GM12878 (cell line): ENCODE results near the gene TBC1D9B.

Experiments
- CBX5 ChIP-seq: sonication (generic); IDR thresholded peaks from 2 replicates; pipeline ENCODE4 v1.6.1; 2016; ENCODE audit warnings: low read depth, moderate library complexity, mild to moderate bottlenecking, inconsistent platforms
- ETV6 ChIP-seq, 2 experiments: fragments of 450-650 bp in 1 of 2; IDR thresholded peaks in 1 of 2; conservative IDR thresholded peaks in 1 of 2; 2 replicates each; pipeline ENCODE4 v1.6.1; 2014; ENCODE audit warnings: antibody characterized with exemption in 1 of 2, borderline replicate concordance in 1 of 2, low read depth in 1 of 2, mild to moderate bottlenecking in 1 of 2, moderate library complexity in 1 of 2
- FOXM1 ChIP-seq: IDR thresholded peaks from 2 replicates; pipeline ENCODE4 v1.6.1; 2012; ENCODE audit warnings: low read depth, mild to moderate bottlenecking, inconsistent platforms, low read length, moderate library complexity
- POLR2A ChIP-seq: IDR thresholded peaks from 2 replicates; pipeline ENCODE4 v1.6.1; 2011; ENCODE audit warnings: low read depth, mild to moderate bottlenecking, low read length
- TAF1 ChIP-seq: IDR thresholded peaks from 2 replicates; pipeline ENCODE4 v1.6.1; 2011; ENCODE audit warnings: mild to moderate bottlenecking, low read depth, low read length, borderline replicate concordance
- TF ChIP-seq, protein P1 (sequence below), 3 experiments: IDR thresholded peaks in 2 of 3; conservative IDR thresholded peaks in 1 of 3; 2 replicates each; pipeline ENCODE4 v1.5.1; 2011; ENCODE audit warnings: low read depth in 3 of 3, low read length in 3 of 3, mild to moderate bottlenecking in 3 of 3, control low read depth in 2 of 3, moderate library complexity in 2 of 3, inconsistent platforms in 1 of 3, mixed read lengths in 1 of 3; ENCODE audit not compliant: control insufficient read depth in 2 of 3, insufficient read depth in 1 of 3; ENCODE audit errors: extremely low read depth in 1 of 3
- TF ChIP-seq, protein P2 (sequence below): fragments of 450-650 bp; IDR thresholded peaks from 2 replicates; pipeline ENCODE4 v1.6.1; 2014; ENCODE audit warnings: mild to moderate bottlenecking

DNA sequence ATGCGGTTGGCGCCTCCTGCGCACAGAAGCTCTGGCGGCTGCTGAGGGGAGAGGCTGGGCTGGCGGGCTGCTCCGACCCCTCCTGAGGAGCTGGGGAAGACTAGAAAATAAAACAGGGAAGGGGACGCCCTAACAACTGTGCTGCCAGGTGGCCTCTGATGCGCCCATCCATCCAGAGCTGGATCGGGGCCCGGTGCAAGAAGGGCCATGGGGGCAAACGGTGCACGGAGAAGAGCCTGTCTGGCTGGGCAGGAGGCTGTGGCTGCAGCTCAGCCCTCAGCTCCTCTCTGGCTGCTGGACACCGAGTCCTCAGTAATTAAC lies 28.0 kb downstream of the TBC1D9B start:
- TF ChIP-seq, protein P1, sequence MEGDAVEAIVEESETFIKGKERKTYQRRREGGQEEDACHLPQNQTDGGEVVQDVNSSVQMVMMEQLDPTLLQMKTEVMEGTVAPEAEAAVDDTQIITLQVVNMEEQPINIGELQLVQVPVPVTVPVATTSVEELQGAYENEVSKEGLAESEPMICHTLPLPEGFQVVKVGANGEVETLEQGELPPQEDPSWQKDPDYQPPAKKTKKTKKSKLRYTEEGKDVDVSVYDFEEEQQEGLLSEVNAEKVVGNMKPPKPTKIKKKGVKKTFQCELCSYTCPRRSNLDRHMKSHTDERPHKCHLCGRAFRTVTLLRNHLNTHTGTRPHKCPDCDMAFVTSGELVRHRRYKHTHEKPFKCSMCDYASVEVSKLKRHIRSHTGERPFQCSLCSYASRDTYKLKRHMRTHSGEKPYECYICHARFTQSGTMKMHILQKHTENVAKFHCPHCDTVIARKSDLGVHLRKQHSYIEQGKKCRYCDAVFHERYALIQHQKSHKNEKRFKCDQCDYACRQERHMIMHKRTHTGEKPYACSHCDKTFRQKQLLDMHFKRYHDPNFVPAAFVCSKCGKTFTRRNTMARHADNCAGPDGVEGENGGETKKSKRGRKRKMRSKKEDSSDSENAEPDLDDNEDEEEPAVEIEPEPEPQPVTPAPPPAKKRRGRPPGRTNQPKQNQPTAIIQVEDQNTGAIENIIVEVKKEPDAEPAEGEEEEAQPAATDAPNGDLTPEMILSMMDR (IDR thresholded peaks at IDR 0.05 in 2 of 3, conservative IDR thresholded peaks at IDR 0.05 in 1 of 3; ENCODE audit: control insufficient read depth in 2 of 3, extremely low read depth in 1 of 3, insufficient read depth in 1 of 3, low read depth in 3 of 3, low read length in 3 of 3) = no peak
- TF ChIP-seq FOXM1 (no peak), CBX5 (no peak), POLR2A (no peak), TAF1 (no peak), ETV6 (conservative IDR thresholded peaks at IDR 0.05 in 1 of 2, IDR thresholded peaks at IDR 0.05 in 1 of 2; ENCODE audit: borderline replicate concordance in 1 of 2, low read depth in 1 of 2) (no peak)
- TF ChIP-seq, protein P2, sequence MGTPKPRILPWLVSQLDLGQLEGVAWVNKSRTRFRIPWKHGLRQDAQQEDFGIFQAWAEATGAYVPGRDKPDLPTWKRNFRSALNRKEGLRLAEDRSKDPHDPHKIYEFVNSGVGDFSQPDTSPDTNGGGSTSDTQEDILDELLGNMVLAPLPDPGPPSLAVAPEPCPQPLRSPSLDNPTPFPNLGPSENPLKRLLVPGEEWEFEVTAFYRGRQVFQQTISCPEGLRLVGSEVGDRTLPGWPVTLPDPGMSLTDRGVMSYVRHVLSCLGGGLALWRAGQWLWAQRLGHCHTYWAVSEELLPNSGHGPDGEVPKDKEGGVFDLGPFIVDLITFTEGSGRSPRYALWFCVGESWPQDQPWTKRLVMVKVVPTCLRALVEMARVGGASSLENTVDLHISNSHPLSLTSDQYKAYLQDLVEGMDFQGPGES = no peak
